B cell (primary cell): Measurements from ENCODE around the gene PNKD. TPM values are rescaled to one million over a fixed set of nuclear protein-coding genes. Genes with fewer than 3 reads are reported as not detected.
"Not testable (repeated sequence)": the region's sequence is repeated elsewhere in the genome, so short reads cannot be mapped to it uniquely, and the experiment has no call there.

Experiments
- ATAC-seq: fragments of 200-7000 bp; cut with Tn5 transposase; one replicate; pipeline ENCODE4 v1.10.0; 2021; ENCODE audit warnings: low read depth, mild to moderate bottlenecking, moderate number of reproducible peaks, moderate library complexity
- CTCF ChIA-PET: fragments of 350-600 bp; sonication (Branson Sonifier 250); formaldehyde crosslinking; loops from one replicate; lab custom pipeline; 2021; ENCODE audit warnings: antibody characterized with exemption, inconsistent platforms; lab: Charles Lee
- POLR2A ChIA-PET: fragments of 350-600 bp; sonication (Branson Sonifier 250); formaldehyde crosslinking; loops from one replicate; lab custom pipeline; 2021; ENCODE audit warnings: antibody characterized with exemption; lab: Charles Lee
- DNase-seq: peaks from one replicate; pipeline ENCODE4 v3.0.0; 2013
- H2AFZ ChIP-seq: 2 replicates; pipeline ENCODE4 v1.6.1; 2012; ENCODE audit warnings: mild to moderate bottlenecking, low read depth, low read length; ENCODE audit not compliant: insufficient read depth, poor library complexity, severe bottlenecking
- H3K27ac ChIP-seq, 2 donors: 1 replicate in 1 of 2; 2 replicates in 1 of 2; pipeline ENCODE4 v1.5.1; 2012 to 2013; ENCODE audit warnings: low read length in 2 of 2, mild to moderate bottlenecking in 2 of 2, moderate library complexity in 1 of 2
- H3K27me3 ChIP-seq, 4 experiments: fragments of 200-600 bp in 1 of 4; sonication (generic) in 1 of 4; replicated peaks in 1 of 4; 1 replicate in 2 of 4; 2 replicates in 2 of 4; pipeline versions ENCODE4 v1.6.1 to v1.7.0; 2013 to 2016; ENCODE audit warnings: low read length in 3 of 4, mild to moderate bottlenecking in 2 of 4, mixed read lengths in 1 of 4, moderate library complexity in 1 of 4; ENCODE audit not compliant: insufficient read depth in 4 of 4, control insufficient read depth in 3 of 4; ENCODE audit errors: control extremely low read depth in 1 of 4
- H3K36me3 ChIP-seq, 2 experiments: replicated peaks in 1 of 2; 1 replicate in 1 of 2; 2 replicates in 1 of 2; pipeline versions ENCODE4 v1.6.1 to v1.7.1; 2013; ENCODE audit warnings: low read length in 1 of 2; ENCODE audit not compliant: insufficient read depth in 2 of 2, control insufficient read depth in 1 of 2; ENCODE audit errors: control extremely low read depth in 1 of 2, extremely low read depth in 1 of 2
- H3K4me1 ChIP-seq, 2 donors: fragments of 200-600 bp in 1 of 2; sonication (generic) in 1 of 2; 1 replicate in 1 of 2; 2 replicates in 1 of 2; pipeline versions ENCODE4 v1.5.1 to v1.6.1; 2013 to 2017; ENCODE audit warnings: low read length in 2 of 2; ENCODE audit not compliant: control insufficient read depth in 2 of 2, insufficient read depth in 2 of 2
- H3K4me2 ChIP-seq: replicated peaks from 2 replicates; pipeline ENCODE3; 2012; ENCODE audit warnings: mild to moderate bottlenecking, low read depth, low read length; ENCODE audit not compliant: poor library complexity, severe bottlenecking
- H3K4me3 ChIP-seq, 5 experiments: fragments of 200-600 bp in 1 of 5; sonication (generic) in 1 of 5; 1 replicate in 3 of 5; 2 replicates in 2 of 5; pipeline versions ENCODE4 v1.5.1 to v1.7.0; 2011 to 2016; ENCODE audit warnings: low read length in 4 of 5, mild to moderate bottlenecking in 4 of 5, low read depth in 2 of 5, control low read depth in 1 of 5, moderate library complexity in 1 of 5; ENCODE audit not compliant: insufficient read depth in 1 of 5; ENCODE audit errors: control extremely low read depth in 1 of 5, extremely low read depth in 1 of 5
- H3K79me2 ChIP-seq: fragments of 200-600 bp; sonication (generic); one replicate; pipeline ENCODE4 v1.6.0; 2016; ENCODE audit warnings: low read length; ENCODE audit not compliant: control insufficient read depth, insufficient read depth
- H3K9ac ChIP-seq: fragments of 200-600 bp; sonication (generic); 2 replicates; pipeline ENCODE4 v1.6.1; 2017; ENCODE audit warnings: mild to moderate bottlenecking, low read length, moderate library complexity
- H3K9me3 ChIP-seq, 3 donors: one replicate each; pipeline versions ENCODE4 v1.6.1 to v1.7.1; 2013; ENCODE audit warnings: low read length in 2 of 3; ENCODE audit not compliant: control insufficient read depth in 2 of 3, insufficient read depth in 1 of 3; ENCODE audit errors: control extremely low read depth in 1 of 3
- H4K20me1 ChIP-seq: 2 replicates; pipeline ENCODE4 v1.6.0; 2012; ENCODE audit warnings: mild to moderate bottlenecking, low read length; ENCODE audit not compliant: insufficient read depth, control insufficient read depth, poor library complexity, severe bottlenecking
- H3K27ac Mint-ChIP-seq: one replicate; pipeline ENCODE4 v1.8.0; 2021; ENCODE audit warnings: mixed read lengths
- H3K27me3 Mint-ChIP-seq: one replicate; pipeline ENCODE4 v1.8.0; 2021; ENCODE audit warnings: mixed read lengths
- H3K4me1 Mint-ChIP-seq: one replicate; pipeline ENCODE4 v1.8.0; 2021; ENCODE audit warnings: mixed read lengths
- H3K4me3 Mint-ChIP-seq: one replicate; pipeline ENCODE4 v1.8.0; 2021; ENCODE audit warnings: mixed read lengths
- H3K9me3 Mint-ChIP-seq: one replicate; pipeline ENCODE4 v1.8.0; 2022; ENCODE audit warnings: mixed read lengths; ENCODE audit not compliant: insufficient read depth
- EZH2 ChIP-seq: IDR thresholded peaks from 2 replicates; pipeline ENCODE4 v1.6.1; 2012; ENCODE audit warnings: borderline replicate concordance, low read depth, mild to moderate bottlenecking, moderate library complexity, low read length; ENCODE audit not compliant: insufficient read depth, poor library complexity, severe bottlenecking
- WGBS: methylation state at CpG from one replicate; pipeline ENCODE4 v1.1.5; 2013; ENCODE audit warnings: missing lambda C conversion rate; ENCODE audit not compliant: insufficient coverage; 5-methylcytosine and 5-hydroxymethylcytosine counted together
- intact Hi-C: fragments of 100-400 bp; cut with micrococcal nuclease; formaldehyde crosslinking; loops from one replicate; pipeline ENCODE4 v1.10.0; 2022
- polyA plus RNA-seq: library from polyadenylated mRNA; depleted of rRNA; stranded (reverse); fragments of >200 nt; gene quantifications from 2 replicates; pipeline ENCODE4 v1.2.3, GENCODE V29; 2012
- total RNA-seq, 2 donors: library from RNA; stranded (reverse); fragments of 120-200 nt in 1 of 2; gene quantifications; 1 replicate in 1 of 2; 2 replicates in 1 of 2; pipeline versions ENCODE4 v1.2.3 to v1.2.4, GENCODE V29; 2013 to 2022
- TF ChIP-seq, protein P1 (sequence below): fragments of 200-600 bp; IDR thresholded peaks from one replicate; pipeline ENCODE4 v1.8.0; 2022; ENCODE audit warnings: antibody characterized with exemption, mild to moderate bottlenecking

The PNKD gene
- total and polyA plus RNA-seq, 2 donors (not counting 1 experiment from before 2014, with no cell fraction given), result 29.7 to 55.8 TPM

DNA sequence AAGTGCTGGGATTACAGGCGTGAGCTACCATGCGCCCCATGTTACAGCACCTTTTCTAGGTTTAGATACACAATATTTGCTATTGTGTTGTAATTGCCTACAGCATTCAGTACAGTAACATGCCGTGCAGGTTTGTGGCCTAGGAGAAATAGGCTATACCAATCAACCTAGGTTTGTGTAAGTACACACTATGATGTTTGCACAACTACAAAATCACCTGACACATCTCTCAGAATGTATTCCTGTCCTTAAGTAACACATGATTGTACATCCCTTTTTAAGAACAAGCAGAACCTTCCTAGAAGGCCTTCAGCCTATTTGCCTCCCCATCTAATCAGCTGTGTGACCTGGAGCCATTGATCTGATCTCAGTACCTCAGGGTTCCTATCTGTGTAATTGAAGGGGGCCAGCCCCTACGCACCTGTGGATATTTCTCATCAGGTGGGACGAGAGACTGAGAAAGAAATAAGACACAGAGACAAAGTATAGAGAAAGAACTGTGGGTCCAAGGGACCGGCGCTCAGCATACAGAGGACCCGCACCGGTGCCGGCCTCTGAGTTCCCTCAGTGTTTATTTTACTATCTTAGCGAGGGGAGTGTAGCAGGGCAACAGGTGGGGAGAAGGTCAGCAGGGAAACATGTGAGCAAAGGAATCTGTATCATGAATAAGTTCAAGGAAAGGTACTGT, 40.7 kb downstream of the PNKD start:
- no peaks in the 10 kb centered on the region for H3K9me3 Mint-ChIP-seq
- ATAC-seq (no peak), DNase-seq (no peak)
- WGBS, result 100% methylated on average over 3 of the region's 11 CpGs
- H3K4me1 Mint-ChIP-seq, result no peaks in the 10 kb centered on the region
- Histone ChIP-seq H3K4me2 (no peak overlapping the region), H3K4me1 (no peaks in the 10 kb centered on the region), H3K4me3 (no peak overlapping the region), H3K9ac (no peak overlapping the region), H3K79me2 (no peaks in the 10 kb centered on the region), H3K36me3 (no peaks in the 10 kb centered on the region), H2AFZ (no peak overlapping the region), H3K27me3 (no peaks in the 10 kb centered on the region), H3K27ac (no peak overlapping the region), H3K9me3 (no peaks in the 10 kb centered on the region), H4K20me1 (no peaks in the 10 kb centered on the region)
- ChIA-PET POLR2A (no interaction called here), CTCF (no interaction called here)
- no peaks in the 10 kb centered on the region for H3K27me3 Mint-ChIP-seq
- H3K4me3 Mint-ChIP-seq, result no peak overlapping the region
- no peak for TF ChIP-seq EZH2
- TF ChIP-seq, protein P1, sequence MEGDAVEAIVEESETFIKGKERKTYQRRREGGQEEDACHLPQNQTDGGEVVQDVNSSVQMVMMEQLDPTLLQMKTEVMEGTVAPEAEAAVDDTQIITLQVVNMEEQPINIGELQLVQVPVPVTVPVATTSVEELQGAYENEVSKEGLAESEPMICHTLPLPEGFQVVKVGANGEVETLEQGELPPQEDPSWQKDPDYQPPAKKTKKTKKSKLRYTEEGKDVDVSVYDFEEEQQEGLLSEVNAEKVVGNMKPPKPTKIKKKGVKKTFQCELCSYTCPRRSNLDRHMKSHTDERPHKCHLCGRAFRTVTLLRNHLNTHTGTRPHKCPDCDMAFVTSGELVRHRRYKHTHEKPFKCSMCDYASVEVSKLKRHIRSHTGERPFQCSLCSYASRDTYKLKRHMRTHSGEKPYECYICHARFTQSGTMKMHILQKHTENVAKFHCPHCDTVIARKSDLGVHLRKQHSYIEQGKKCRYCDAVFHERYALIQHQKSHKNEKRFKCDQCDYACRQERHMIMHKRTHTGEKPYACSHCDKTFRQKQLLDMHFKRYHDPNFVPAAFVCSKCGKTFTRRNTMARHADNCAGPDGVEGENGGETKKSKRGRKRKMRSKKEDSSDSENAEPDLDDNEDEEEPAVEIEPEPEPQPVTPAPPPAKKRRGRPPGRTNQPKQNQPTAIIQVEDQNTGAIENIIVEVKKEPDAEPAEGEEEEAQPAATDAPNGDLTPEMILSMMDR, result no peak
- H3K27ac Mint-ChIP-seq, result no peak overlapping the region
- intact Hi-C loops, result no loop called here

DNA sequence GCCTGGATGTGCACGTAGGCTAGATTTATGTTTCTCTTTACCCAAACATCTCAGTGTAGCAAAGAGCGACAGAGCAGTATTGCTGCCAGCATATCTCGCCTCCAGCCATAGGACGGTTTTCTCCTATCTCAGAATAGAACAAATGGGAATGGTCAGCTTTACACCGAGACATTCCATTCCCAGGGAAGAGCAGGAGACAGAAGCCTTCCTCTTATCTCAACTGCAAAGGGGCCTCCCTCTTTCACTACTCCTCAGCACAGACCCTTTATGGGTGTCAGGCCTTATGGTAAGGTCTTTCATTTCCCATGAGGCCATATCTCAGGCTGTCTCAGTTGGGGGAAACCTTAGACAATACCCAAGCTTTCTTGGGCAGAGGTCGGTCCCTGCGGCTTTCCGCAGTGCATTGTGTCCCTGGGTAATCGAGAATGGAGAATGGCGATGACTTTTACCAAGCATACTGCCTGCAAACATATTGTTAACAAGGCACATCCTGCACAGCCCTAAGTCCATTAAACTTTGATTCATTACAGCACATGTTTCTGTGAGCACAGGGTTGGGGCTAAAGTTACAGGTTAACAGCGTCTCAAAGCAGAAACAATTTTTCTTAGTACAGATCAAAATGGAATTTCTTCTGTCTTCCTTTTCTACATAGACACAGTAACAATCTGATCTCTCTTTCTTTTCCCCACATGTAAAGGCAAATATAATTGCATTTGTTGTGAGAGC, 41.4 kb downstream of the PNKD start:
- H2AFZ ChIP-seq, POLR2A ChIA-PET, H3K27ac ChIP-seq, H3K9ac ChIP-seq, H3K9me3 ChIP-seq, ATAC-seq, H3K9me3 Mint-ChIP-seq, H3K4me2 ChIP-seq, H3K79me2 ChIP-seq, DNase-seq, H3K36me3 ChIP-seq, H3K4me1 ChIP-seq, H3K4me3 Mint-ChIP-seq, H3K27me3 ChIP-seq, H3K4me3 ChIP-seq, H4K20me1 ChIP-seq, H3K27me3 Mint-ChIP-seq, intact Hi-C loops, H3K4me1 Mint-ChIP-seq, H3K27ac Mint-ChIP-seq: not testable (repeated sequence)
- CTCF ChIA-PET, result interaction anchor here (0.7 kb wide), 1 partner anchor 10 kb away, joined by 3 read pairs; no protein-coding TSS in a partner anchor
- WGBS, result 94% methylated on average over 2 of the region's 11 CpGs
